Measurements from ENCODE around the gene DMWD.

DNA sequence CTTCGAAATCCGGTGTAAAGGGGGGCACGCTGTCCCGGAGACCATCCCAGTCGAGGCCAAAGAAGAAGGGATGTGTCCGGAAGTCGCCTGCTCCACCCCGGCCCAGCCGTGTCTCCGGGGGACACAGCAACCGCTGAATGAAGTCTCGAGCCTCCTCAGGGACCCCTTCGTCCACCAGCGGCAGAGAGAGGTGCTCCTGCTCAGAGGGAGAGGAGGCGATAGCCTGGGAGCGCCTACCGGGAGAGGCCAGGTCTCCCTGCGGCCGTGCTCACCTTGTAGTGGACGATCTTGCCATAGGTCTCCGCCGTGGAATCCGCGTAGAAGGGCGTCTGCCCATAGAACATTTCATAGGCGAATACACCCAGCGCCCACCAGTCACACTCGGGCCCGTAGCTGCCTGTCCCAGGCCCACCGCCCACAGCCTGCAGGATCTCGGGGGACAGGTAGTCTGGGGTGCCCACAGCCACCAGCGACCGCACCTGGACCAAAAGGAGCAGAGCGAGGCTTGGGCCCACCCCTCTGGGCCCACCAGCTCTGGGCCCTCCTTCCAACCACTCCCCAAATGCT is 15.2 kb downstream of the DMWD start:
- TF ChIP-seq, protein P1, sequence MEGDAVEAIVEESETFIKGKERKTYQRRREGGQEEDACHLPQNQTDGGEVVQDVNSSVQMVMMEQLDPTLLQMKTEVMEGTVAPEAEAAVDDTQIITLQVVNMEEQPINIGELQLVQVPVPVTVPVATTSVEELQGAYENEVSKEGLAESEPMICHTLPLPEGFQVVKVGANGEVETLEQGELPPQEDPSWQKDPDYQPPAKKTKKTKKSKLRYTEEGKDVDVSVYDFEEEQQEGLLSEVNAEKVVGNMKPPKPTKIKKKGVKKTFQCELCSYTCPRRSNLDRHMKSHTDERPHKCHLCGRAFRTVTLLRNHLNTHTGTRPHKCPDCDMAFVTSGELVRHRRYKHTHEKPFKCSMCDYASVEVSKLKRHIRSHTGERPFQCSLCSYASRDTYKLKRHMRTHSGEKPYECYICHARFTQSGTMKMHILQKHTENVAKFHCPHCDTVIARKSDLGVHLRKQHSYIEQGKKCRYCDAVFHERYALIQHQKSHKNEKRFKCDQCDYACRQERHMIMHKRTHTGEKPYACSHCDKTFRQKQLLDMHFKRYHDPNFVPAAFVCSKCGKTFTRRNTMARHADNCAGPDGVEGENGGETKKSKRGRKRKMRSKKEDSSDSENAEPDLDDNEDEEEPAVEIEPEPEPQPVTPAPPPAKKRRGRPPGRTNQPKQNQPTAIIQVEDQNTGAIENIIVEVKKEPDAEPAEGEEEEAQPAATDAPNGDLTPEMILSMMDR (conservative IDR thresholded peaks at IDR 0.05; ENCODE audit: low read depth, low read length) = no peak
- no peak for TF ChIP-seq EZH2phosphoT487 (IDR thresholded peaks at IDR 0.05; ENCODE audit: borderline replicate concordance, low read length)
